Stimulated activated effector memory CD8-positive, alpha-beta T cell treated with anti-CD3 and anti-CD28 coated beads, Interleukin-12 subunit alpha, Interleukin-12 subunit beta, amount 100 ng/mL, for 72 hours (primary cell): ENCODE results near the gene NES.
A peak's percentile ranks its signal among the peaks of the same experiment; 100 is the strongest.

Source experiments
- ATAC-seq: fragments of 150-1000 bp; cut with Tn5 transposase; 2 replicates; pipeline ENCODE4 v1.10.0; 2021
- DNase-seq, 2 donors: peaks; one replicate each; pipeline ENCODE4 v3.0.0; 2021 to 2022; ENCODE audit warnings: low spot score in 2 of 2
- H3K27ac Mint-ChIP-seq: one replicate; pipeline ENCODE4 v1.8.0; 2022; ENCODE audit warnings: mild to moderate bottlenecking, mixed read lengths
- H3K36me3 Mint-ChIP-seq: one replicate; pipeline ENCODE4 v1.8.0; 2022; ENCODE audit warnings: mild to moderate bottlenecking, mixed read lengths
- H3K4me1 Mint-ChIP-seq: one replicate; pipeline ENCODE4 v1.8.0; 2022; ENCODE audit warnings: mixed read lengths
- H3K4me3 Mint-ChIP-seq: one replicate; pipeline ENCODE4 v1.8.0; 2022; ENCODE audit warnings: mild to moderate bottlenecking, mixed read lengths
- H3K9me3 Mint-ChIP-seq: one replicate; pipeline ENCODE4 v1.8.0; 2022; ENCODE audit warnings: mixed read lengths

NES gene

DNA sequence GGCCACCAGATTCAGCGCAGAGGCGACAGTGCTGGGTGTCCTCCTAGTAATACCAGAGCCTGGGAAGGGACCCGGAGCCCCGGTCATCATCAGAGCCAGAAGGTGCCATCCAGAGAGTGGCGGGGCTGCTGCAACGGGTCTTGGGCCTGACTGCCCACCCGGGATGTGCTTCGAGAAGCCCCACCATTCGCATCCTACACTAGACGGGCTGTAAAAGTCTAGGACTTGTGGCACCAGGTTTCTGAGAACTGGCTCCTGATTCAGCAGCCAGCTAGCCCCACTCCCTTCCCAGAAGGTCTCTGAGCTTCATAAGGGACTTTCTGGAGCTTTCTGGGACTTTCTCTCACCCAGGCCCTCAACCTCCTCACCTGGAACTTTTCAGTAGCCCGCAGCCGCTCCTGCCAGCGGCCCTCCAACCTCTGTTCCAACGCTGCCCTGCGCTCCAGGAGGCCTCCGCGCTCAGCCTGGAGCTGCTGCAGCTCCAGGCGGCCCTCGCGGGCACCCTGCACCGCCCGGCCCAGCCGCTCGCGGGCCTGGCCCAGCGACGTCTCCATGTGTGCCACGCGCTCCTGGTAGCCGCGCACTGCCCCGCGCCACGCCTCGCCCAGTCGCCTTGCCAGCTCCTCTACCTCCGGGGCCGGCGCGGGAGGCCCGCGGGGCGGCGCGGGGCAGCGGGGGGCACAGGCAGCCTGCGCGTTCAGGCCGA, 940 bp downstream of the NES start:
- DNase-seq (no peak), ATAC-seq (no peak)
- no peaks in the 10 kb centered on the region for H3K36me3 Mint-ChIP-seq
- peaks cover 14% of the 10 kb centered on the region for H3K4me1 Mint-ChIP-seq
- no peak overlapping the region for H3K4me3 Mint-ChIP-seq
- H3K27ac Mint-ChIP-seq = no peak overlapping the region
- H3K9me3 Mint-ChIP-seq = no peaks in the 10 kb centered on the region

DNA sequence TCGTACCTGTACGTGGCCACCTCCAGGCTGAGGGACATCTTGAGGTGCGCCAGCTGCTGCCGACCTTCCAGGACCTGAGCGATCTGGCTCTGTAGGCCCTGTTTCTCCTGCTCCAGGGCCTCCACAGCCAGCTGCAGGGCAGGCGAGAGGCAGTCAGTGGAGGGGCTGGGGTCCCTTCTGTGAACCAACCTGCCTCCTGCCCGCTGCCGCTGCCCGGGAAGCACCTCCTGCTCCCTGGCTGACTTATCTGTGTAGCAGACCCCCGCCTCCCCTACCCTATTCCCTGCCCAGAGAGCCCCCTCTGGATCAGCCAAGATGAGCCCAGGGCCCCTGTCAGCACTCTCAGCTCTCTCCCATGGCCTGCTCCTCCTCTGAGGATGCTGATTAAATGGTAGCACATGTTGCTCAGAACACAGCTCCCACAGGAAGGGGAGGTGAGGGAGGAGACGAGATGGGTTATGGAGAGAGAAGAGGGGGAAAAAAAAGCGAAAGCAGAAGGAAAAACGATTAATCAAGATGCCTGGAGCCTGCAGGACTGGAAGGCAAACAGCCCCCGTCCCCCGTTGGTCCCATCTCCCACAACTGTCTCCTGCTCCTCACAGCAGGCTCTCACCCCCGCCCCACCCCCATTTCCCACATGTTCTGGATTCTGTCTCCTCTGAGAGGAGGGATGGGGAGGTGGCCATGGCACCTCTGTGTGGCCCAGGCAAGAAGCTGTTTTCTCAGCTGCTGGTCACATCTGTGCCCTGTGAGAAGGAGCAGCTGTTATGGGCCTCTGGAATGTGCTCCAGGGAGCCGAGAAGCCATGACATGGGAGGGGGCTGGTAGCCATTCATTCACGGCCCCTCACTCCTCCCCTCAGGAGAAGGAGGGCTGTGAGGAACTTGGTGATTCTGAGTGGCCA, 1.7 kb downstream of the NES start:
- Mint-ChIP-seq H3K4me3 (no peak overlapping the region), H3K4me1 (peaks cover 14% of the 10 kb centered on the region), H3K27ac (no peak overlapping the region), H3K9me3 (no peaks in the 10 kb centered on the region), H3K36me3 (no peaks in the 10 kb centered on the region)
- no peak for DNase-seq
- ATAC-seq = no peak

DNA sequence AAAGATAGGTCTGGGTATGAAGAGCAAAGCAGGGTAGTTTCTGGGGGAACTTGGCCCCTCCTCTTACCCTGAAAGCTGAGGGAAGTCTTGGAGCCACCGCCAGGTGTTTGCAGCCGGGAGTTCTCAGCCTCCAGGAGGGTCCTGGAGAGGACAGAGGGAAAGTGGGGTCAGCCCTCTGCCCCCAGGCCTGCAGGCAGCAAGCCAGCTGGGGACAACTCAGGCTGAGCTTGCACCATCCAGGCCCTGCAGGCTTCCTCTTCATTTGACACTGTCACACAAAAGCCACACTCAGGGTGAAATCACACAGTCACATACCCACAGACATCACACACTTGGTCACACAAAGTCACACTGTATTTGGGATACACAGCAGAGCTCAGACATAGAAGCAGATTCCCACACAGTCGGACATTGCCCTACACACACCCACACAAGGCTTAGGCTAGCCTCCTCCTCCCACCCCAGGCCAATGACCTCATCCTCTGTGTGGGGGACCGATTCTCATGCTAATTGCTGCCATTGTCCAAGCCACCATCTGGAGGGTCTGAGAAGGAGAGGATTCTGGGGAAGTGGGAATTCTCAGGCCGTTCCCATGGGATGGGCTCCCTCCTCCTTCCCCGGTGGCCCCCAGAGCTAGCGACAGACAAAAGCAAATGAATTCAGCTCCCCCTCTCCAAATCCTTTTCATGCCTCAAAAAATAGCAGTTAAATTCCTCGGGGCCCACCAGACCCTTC, 3.7 kb downstream of the NES start:
- Mint-ChIP-seq H3K27ac (no peak overlapping the region), H3K4me1 (peaks cover 14% of the 10 kb centered on the region), H3K4me3 (no peak overlapping the region), H3K36me3 (no peaks in the 10 kb centered on the region), H3K9me3 (no peaks in the 10 kb centered on the region)
- no peak for DNase-seq
- no peak for ATAC-seq

DNA sequence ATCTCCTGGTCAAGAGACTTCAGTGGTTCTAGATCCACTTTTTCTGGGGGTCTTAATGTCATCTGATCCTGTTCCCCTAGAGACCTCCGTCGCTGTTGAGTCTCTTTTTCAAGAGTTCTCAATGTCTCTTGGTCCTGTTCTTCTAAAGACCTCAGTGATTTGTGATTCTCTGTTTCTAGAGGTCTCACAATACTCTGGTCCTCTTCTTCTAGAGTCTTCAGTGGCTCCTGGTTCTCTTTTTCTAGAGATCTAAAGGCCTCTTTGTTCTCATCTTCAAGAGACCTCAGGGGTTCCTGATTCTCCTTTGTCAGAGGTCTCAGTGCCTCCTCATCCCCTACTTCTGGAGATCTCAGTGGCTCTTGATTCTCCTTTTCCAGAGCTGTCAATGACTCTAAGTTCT, 5.4 kb downstream of the NES start:
- no peaks in the 10 kb centered on the region for H3K36me3 Mint-ChIP-seq
- H3K4me1 Mint-ChIP-seq = peaks cover under 1% of the 10 kb centered on the region
- no peak overlapping the region for H3K4me3 Mint-ChIP-seq
- H3K27ac Mint-ChIP-seq = peak overlapping the region; percentile 20
- ATAC-seq (no peak), DNase-seq (no peak)
- no peaks in the 10 kb centered on the region for H3K9me3 Mint-ChIP-seq

DNA sequence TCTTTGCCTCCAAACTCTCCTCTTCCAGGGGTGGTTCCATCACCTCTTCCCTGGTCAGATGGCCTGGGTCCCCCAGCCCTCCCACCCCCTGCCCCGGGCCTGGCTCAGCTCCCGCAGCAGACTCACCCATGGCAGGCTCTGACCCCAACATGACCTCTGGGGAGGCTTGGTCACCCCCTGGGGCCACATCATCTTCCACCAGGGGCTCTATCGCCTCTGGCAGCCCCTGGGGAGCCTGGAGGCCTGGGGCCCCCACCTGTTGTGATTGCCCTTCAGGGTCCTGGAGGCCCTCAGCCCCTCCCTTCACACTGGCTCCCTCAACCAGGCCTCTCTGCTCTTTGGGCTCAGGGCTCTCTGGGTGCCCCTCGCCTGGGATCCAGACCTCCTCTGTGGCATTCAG, 6.4 kb downstream of the NES start:
- no peaks in the 10 kb centered on the region for H3K9me3 Mint-ChIP-seq
- H3K27ac Mint-ChIP-seq = peak overlapping the region; percentile 20
- no peak for DNase-seq
- no peaks in the 10 kb centered on the region for H3K4me1 Mint-ChIP-seq
- no peaks in the 10 kb centered on the region for H3K36me3 Mint-ChIP-seq
- no peak overlapping the region for H3K4me3 Mint-ChIP-seq
- no peak for ATAC-seq

DNA sequence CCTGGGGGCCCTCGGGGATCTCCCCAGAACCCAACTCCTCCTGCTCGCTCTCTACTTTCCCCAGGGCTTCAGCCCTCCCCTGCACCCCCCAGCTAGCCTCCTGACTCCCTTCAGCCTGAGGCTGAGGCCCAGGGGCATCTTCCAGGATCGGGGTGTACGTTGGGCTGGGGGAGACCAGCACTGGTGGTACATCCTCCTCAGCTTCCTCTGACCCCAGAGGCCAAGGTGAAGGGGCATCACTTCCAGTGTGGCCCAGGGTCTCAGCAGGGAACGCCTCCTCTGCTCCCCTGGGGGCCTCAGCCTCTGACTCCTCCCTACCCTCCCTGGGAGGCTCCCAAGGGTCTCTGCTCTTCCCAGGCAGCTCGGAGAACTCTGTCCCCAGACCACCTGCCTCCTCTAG, 6.8 kb downstream of the NES start:
- DNase-seq = no peak
- no peak for ATAC-seq
- H3K4me3 Mint-ChIP-seq = no peak overlapping the region
- H3K36me3 Mint-ChIP-seq = no peaks in the 10 kb centered on the region
- H3K4me1 Mint-ChIP-seq = no peaks in the 10 kb centered on the region
- H3K27ac Mint-ChIP-seq = peak overlapping the region; percentile 20
- no peaks in the 10 kb centered on the region for H3K9me3 Mint-ChIP-seq

DNA sequence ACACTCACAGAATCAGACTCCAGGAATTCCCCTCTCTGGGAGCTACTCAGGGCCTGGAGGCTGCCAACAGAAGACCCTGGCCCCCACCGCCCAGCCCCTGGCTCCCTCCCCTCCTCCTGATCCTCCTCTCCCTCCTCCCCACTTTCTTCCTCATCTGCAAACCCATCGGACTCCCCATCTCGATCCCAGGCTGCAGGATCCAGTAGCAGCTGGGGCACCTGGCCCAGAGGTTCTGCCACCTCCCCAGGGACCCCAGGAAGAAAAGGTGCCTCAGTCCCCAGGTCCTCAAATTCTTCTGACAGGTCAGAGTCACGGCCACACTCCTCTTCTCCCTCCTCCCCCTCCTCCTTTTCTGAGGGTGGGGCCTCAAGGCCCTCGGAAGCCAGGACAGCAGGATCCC, 7.4 kb downstream of the NES start:
- ATAC-seq (no peak), DNase-seq (no peak)
- Mint-ChIP-seq H3K36me3 (no peaks in the 10 kb centered on the region), H3K9me3 (no peaks in the 10 kb centered on the region), H3K4me1 (no peaks in the 10 kb centered on the region), H3K4me3 (no peak overlapping the region), H3K27ac (peak overlapping the region; percentile 20)

DNA sequence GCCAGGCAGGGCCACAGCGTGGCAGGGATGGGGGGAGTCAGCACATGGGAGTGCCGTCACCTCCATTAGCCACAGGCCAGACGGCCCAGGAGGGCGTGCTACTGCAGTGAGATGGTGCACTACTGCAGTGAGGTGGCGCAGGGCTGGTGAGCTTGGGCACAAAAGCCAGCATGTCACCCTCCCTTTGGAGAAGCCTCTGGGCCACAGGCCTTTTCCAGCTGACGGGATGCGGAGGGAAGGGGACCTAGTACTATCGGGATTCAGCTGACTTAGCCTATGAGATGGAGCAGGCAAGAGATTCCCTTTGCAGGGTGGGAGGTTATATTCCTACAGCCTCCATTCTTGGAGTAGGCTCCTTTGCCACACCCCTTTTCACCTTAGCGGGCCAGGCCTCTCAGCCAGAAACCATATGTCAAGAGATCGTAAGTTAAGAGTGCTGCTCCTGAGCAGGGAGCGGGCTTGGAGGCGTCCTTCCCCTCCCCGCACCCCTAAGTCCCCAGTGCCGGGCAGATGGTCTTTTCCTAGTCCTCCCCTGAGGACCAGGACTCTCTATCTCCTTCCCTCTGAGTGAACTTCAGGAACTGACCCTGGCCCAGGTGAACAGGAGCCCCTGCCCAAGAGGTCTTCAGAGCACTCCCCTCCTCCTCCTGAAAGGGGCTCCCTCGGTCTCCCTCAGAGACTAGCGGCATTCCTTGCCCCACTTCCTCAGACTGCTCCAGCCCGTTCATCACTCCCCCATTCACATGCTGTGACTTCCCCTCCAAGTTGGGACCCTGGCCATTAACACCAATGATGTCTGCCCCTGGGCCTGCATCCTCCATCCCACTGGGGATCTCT, 8.2 kb downstream of the NES start:
- Mint-ChIP-seq H3K36me3 (no peaks in the 10 kb centered on the region), H3K9me3 (no peaks in the 10 kb centered on the region), H3K4me1 (no peaks in the 10 kb centered on the region), H3K27ac (peak overlapping the region; percentile 20), H3K4me3 (no peak overlapping the region)
- ATAC-seq (no peak), DNase-seq (no peak)

DNA sequence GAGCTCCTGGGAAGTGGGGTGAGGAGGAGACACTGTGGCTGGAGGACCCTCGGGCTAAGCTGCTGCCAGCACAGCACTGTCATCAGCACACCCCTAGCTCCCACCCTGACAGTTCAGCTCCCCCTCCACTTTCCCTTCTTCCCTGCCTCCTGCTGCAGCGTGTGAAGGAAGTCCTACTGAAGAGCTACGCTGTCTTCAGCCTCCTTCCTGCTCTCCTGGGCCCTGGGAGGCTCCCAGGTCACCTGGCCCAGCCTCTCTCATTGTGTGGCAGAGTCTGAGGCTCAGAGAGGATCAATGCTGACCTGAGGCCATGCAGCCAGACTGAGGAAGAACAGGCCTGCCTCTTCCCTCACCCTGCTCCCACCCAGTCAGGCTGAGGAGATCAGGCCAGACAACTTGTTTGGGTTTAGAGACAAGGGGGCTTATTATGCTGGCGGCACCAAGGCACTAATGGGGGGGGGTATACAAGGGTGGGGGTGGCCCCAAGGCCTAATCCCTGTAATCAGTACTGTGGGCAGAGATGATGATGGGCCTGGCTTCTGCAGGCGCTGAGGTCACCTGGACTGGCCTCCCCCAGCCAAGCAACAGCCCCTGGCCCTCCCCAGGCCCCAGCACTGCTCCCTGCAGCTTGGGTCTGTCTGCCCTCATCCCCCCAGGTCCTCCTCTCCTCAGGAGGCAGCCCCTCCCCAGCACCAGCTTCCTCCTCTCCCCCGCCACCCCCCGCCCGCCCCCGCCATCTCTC, 9.1 kb downstream of the NES start:
- H3K4me1 Mint-ChIP-seq = no peaks in the 10 kb centered on the region
- ATAC-seq (no peak), DNase-seq (no peak)
- no peak overlapping the region for H3K4me3 Mint-ChIP-seq
- H3K9me3 Mint-ChIP-seq = no peaks in the 10 kb centered on the region
- H3K36me3 Mint-ChIP-seq = no peaks in the 10 kb centered on the region
- no peak overlapping the region for H3K27ac Mint-ChIP-seq

DNA sequence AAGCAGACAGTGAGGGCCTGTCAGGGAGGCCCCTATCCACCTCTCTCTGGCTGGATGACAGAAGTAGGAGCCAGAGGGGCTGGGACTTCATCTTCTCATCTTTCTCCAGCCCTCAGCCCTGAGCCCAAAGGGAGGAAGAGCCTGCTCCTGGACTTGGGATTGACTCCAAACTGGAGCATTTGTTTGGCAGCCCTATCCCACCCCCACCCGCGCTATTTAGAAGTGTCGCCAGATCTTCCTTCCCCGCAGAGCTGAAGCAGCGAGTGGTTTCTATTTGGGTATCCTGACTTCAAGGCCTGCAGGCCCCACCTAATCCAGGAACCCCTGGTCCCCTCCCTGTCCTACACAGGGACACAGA, 9.6 kb downstream of the NES start:
- Mint-ChIP-seq H3K4me1 (no peaks in the 10 kb centered on the region), H3K9me3 (no peaks in the 10 kb centered on the region)

DNA sequence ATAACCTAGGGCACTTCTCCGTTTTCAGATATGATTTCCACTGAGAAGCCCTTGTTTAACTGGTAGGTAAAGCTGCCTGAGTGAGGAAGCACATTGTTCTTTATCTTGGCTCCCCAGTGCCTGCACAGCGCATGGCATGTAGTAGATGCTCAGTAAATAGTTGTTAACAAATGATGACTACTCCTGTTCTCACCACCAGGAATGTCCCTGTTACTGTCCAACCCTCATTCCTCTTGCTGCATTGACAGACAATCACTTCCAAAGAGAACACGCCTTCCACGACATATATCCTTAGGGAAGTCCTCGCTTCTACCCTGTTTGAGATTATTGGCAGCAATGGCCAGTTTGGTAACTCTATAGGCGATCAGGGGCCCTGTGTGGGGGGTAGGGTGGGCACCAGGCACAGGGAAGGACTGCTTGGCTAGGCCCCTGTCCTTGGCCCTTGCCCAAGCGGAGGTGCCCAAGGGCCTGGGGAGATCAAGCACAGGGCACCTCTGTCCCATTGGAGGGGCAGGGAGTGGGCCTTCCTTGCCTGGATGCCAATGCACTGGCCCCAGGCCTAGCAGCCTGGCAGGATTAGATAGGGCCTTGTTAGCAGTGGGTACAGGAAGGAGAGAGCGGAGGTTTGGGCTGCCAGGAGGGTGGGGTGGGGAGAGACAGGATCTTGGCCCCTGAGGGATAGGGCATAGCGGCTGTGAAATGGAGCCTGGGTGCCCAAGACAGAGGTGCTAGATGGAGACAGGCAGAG, 10.2 kb downstream of the NES start:
- Mint-ChIP-seq H3K27ac (peak overlapping the region; percentile 52), H3K9me3 (no peaks in the 10 kb centered on the region), H3K36me3 (no peaks in the 10 kb centered on the region), H3K4me3 (no peak overlapping the region), H3K4me1 (peaks cover 4% of the 10 kb centered on the region)
- ATAC-seq (no peak), DNase-seq (no peak)

More for the DNA sequence above, 9.6 kb downstream of the NES start:
- ATAC-seq = no peak
- no peak for DNase-seq
- no peak overlapping the region for H3K27ac Mint-ChIP-seq
- H3K36me3 Mint-ChIP-seq = no peaks in the 10 kb centered on the region
- no peak overlapping the region for H3K4me3 Mint-ChIP-seq

DNA sequence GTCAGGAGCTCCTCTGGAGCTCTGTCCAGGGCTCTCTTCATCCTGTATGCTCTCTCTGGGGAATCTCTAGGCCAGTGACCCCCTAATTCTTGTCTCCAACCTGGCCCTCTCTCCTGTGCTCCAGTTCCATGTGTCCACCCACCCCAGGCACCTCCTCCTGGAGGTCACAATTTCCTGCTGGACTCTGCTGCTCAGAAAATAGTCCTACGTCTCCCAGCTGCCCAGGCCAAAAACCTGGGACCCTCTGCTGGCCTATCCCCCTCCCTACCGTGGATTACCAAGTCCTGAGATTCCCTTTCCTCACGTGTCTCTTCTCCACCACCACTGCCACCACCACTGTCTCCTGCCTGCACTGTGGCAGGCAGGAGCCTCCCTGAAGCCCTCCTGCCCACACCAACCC, 11.7 kb downstream of the NES start:
- Mint-ChIP-seq H3K36me3 (peaks cover 9% of the 10 kb centered on the region), H3K4me1 (peaks cover 19% of the 10 kb centered on the region), H3K27ac (no peak overlapping the region), H3K9me3 (no peaks in the 10 kb centered on the region), H3K4me3 (no peak overlapping the region)
- ATAC-seq (no peak), DNase-seq (no peak)

DNA sequence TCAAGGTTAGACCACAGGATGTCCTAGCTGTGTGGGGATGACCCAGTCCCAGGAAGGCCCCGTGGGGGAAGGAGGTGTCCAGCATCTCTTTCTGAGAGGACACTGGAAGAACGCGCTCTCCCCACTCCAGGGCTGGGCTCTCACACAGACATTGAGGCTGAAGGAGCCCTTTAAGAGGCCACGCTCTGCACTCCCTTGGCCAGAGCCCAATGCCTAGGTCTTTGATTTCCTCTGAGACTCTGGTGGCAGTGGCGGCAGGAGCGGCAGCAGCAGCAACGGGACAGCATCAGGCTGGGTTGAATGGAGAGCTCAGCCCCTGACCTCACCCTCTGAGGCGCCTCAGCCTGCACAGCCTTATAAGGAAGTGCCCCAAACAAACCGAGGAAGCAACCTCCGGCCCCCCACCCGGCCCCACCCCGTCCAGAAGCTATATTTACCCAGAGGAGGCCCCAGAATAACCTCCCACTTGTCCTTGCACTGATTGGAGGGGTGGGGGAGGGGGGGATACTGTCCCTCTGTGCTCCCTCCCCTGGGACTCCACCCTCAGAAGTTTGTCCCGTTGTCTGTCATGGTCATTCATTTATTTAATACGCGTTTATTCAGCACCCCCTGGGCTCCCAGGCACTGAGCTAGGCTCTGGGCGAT, 12.3 kb downstream of the NES start:
- no peak for DNase-seq
- Mint-ChIP-seq H3K4me1 (peaks cover 26% of the 10 kb centered on the region), H3K4me3 (no peak overlapping the region), H3K9me3 (no peaks in the 10 kb centered on the region), H3K36me3 (peaks cover 15% of the 10 kb centered on the region), H3K27ac (peak overlapping the region; percentile 73)
- ATAC-seq = no peak
